K562 (cell line): Measurements from ENCODE around the gene RBM45. TPM values are rescaled to one million over a fixed set of nuclear protein-coding genes. Genes with fewer than 3 reads are reported as not detected.

Experiments used
- ATAC-seq: fragments of 200-7000 bp; cut with Tn5 transposase; 3 replicates; pipeline ENCODE4 v1.9.1; 2020; ENCODE audit warnings: moderate library complexity
- BruUV-seq: library from RNA; stranded (reverse); fragments of 400-500 nt; replicated peaks from 2 replicates; lab custom pipeline; 2021; lab: Mats Ljungman, UMichigan
- CTCF ChIA-PET: fragments of 300-600 bp; formaldehyde crosslinking; extraction: SDS; loops from one replicate; lab custom pipeline; 2021; ENCODE audit warnings: low intra/inter-chr PET ratio; lab: Yijun Ruan, JAX
- POLR2A ChIA-PET: fragments of 300-600, 350-650 bp; sonication (Branson Sonifier 250); formaldehyde crosslinking; extraction: SDS; loops from one replicate; lab custom pipeline; 2021; ENCODE audit warnings: antibody characterized with exemption, inconsistent platforms; lab: Yijun Ruan, JAX
- DNase-seq, 4 experiments: peaks; one replicate each; pipeline versions ENCODE4 v3.0.0 to v3.0.0-alpha.2; 2011 to 2018; ENCODE audit warnings: low spot score in 3 of 4, mixed read lengths in 3 of 4; ENCODE audit errors: extremely low read depth in 1 of 4
- FAIRE-seq: peaks from 2 replicates; lab custom pipeline; 2011; peaks lifted over from hg19 to GRCh38; lab: Jason Lieb, UNC
- H2AFZ ChIP-seq: 2 replicates; pipeline ENCODE4 v1.6.0; 2011; ENCODE audit warnings: low read depth, low read length, control low read depth, inconsistent platforms
- H3K27ac ChIP-seq: fragments of 200-600 bp; 3 replicates; pipeline ENCODE4 v1.8.0; 2011; ENCODE audit warnings: low read depth, mild to moderate bottlenecking, control low read depth, inconsistent platforms, low read length, moderate library complexity, mixed read lengths; ENCODE audit errors: extremely low read depth
- H3K27me3 ChIP-seq, 2 experiments: fragments of 300-600 bp in 1 of 2; 2 replicates in 1 of 2; 3 replicates in 1 of 2; pipeline versions ENCODE4 v1.6.0 to v1.8.0; 2011; ENCODE audit warnings: inconsistent platforms in 2 of 2, low read length in 2 of 2, mild to moderate bottlenecking in 1 of 2, mixed read lengths in 1 of 2, moderate library complexity in 1 of 2; ENCODE audit not compliant: control insufficient read depth in 2 of 2, insufficient read depth in 2 of 2
- H3K36me3 ChIP-seq: fragments of 300-600 bp; 3 replicates; pipeline ENCODE4 v1.8.0; 2011; ENCODE audit warnings: mild to moderate bottlenecking, low read length, inconsistent platforms; ENCODE audit not compliant: control insufficient read depth, insufficient read depth
- H3K4me1 ChIP-seq, 2 experiments: fragments of 200-600 bp in 1 of 2; replicated peaks in 1 of 2; 2 replicates in 1 of 2; 3 replicates in 1 of 2; pipeline versions ENCODE4 v1.5.1 to v1.8.0; 2011; ENCODE audit warnings: inconsistent platforms in 2 of 2, low read length in 2 of 2, mild to moderate bottlenecking in 1 of 2, mixed read lengths in 1 of 2, moderate library complexity in 1 of 2; ENCODE audit not compliant: control insufficient read depth in 2 of 2, insufficient read depth in 2 of 2
- H3K4me2 ChIP-seq: 2 replicates; pipeline ENCODE4 v1.6.1; 2011; ENCODE audit warnings: low read length, control low read depth, inconsistent platforms, mixed read lengths; ENCODE audit not compliant: insufficient read depth
- H3K4me3 ChIP-seq: fragments of 200-600 bp; sonication (generic), shearing (Covaris generic); 2 replicates; pipeline ENCODE4 v1.5.1; 2016; ENCODE audit warnings: control low read depth, inconsistent platforms
- H3K79me2 ChIP-seq: fragments of 200-600 bp; 3 replicates; pipeline ENCODE4 v1.8.0; 2011; ENCODE audit warnings: low read length, inconsistent platforms; ENCODE audit not compliant: control insufficient read depth, insufficient read depth
- H3K9ac ChIP-seq, 2 experiments: 2 replicates each; pipeline versions ENCODE4 v1.6.0 to v1.6.1; 2011; ENCODE audit warnings: low read depth in 2 of 2, low read length in 2 of 2, control low read depth in 1 of 2, inconsistent platforms in 1 of 2, mild to moderate bottlenecking in 1 of 2, mixed read lengths in 1 of 2; ENCODE audit not compliant: insufficient read depth in 1 of 2
- H3K9me1 ChIP-seq: one replicate; pipeline ENCODE4 v1.6.0; 2011; ENCODE audit warnings: inconsistent platforms, mild to moderate bottlenecking, low read length, moderate library complexity; ENCODE audit not compliant: control insufficient read depth, insufficient read depth
- H3K9me3 ChIP-seq: replicated peaks from 2 replicates; pipeline ENCODE4 v1.5.1; 2011; ENCODE audit warnings: low read depth, low read length, inconsistent platforms; ENCODE audit not compliant: control insufficient read depth, insufficient read depth
- H4K20me1 ChIP-seq: replicated peaks from 2 replicates; pipeline ENCODE4 v1.6.1; 2011; ENCODE audit warnings: low read length, inconsistent platforms, mixed read lengths; ENCODE audit not compliant: control insufficient read depth, insufficient read depth
- BRD9 ChIP-seq: fragments of 450-650 bp; IDR thresholded peaks from 2 replicates; pipeline ENCODE4 v1.6.1; 2018; ENCODE audit warnings: low read depth; ENCODE audit not compliant: partially characterized antibody
- CREBBP ChIP-seq: IDR thresholded peaks from one replicate; pipeline ENCODE4 v1.6.1; 2012; ENCODE audit warnings: low read depth, mild to moderate bottlenecking, control low read depth, inconsistent platforms, low read length
- ETV6 ChIP-seq, 3 experiments: fragments of 150-350 bp in 1 of 3; sonication (generic) in 1 of 3; formaldehyde crosslinking in 1 of 3; IDR thresholded peaks; 2 replicates each; pipeline versions ENCODE4 v1.6.1 to v1.8.0; 2014 to 2022; ENCODE audit warnings: borderline replicate concordance in 2 of 3, low read depth in 2 of 3, antibody characterized with exemption in 1 of 3, low read length in 1 of 3, mild to moderate bottlenecking in 1 of 3, missing genetic modification reagents in 1 of 3
- FOXJ2 ChIP-seq: fragments of 200-800 bp; sonication (Bioruptor generic); IDR thresholded peaks from 2 replicates; pipeline ENCODE4 v1.6.1; 2016; ENCODE audit warnings: missing genetic modification characterization, missing compliant biosample characterization
- NR2C2 ChIP-seq, 2 experiments: fragments of 200-800 bp in 1 of 2; sonication (Bioruptor generic) in 1 of 2; sonication (generic) in 1 of 2; formaldehyde crosslinking in 1 of 2; IDR thresholded peaks; 2 replicates each; pipeline versions ENCODE4 v1.6.1 to v1.8.0; 2016 to 2022; ENCODE audit warnings: mild to moderate bottlenecking in 1 of 2, missing compliant biosample characterization in 1 of 2, missing genetic modification characterization in 1 of 2, missing genetic modification reagents in 1 of 2
- PHB ChIP-seq: fragments of 250-450 bp; sonication (Bioruptor Pico); IDR thresholded peaks from 2 replicates; pipeline ENCODE4 v1.5.0; 2021
- SMARCC2 ChIP-seq: fragments of 450-650 bp; IDR thresholded peaks from 2 replicates; pipeline ENCODE4 v1.6.1; 2017; ENCODE audit warnings: antibody characterized with exemption, moderate library complexity, mild to moderate bottlenecking, low read depth
- ZFPM2 ChIP-seq: fragments of 250-450 bp; sonication (Bioruptor Pico); IDR thresholded peaks from 2 replicates; pipeline ENCODE4 v1.5.1; 2022; ENCODE audit warnings: mild to moderate bottlenecking
- ZNF175 ChIP-seq: fragments of 200-800 bp; sonication (Bioruptor generic); IDR thresholded peaks from 2 replicates; pipeline ENCODE4 v1.6.1; 2016; ENCODE audit warnings: low read depth, mild to moderate bottlenecking, missing genetic modification characterization, missing compliant biosample characterization
- ZNF24 ChIP-seq: fragments of 450-650 bp; IDR thresholded peaks from 2 replicates; pipeline ENCODE4 v1.6.1; 2016
- WGBS: fragments of 100-300 bp; shearing (Covaris generic); methylation state at CpG from one replicate; pipeline ENCODE4 v1.1.6; 2016; ENCODE audit warnings: low coverage, mixed read lengths; ENCODE audit not compliant: insufficient coverage; ENCODE audit errors: missing lambda C conversion rate; 5-methylcytosine and 5-hydroxymethylcytosine counted together
- in situ Hi-C: fragments of 300-500 bp; cut with MboI; formaldehyde crosslinking; loops from 4 replicates; pipeline ENCODE4 v1.15.0; 2018; ENCODE audit warnings: inconsistent platforms, mixed read lengths
- intact Hi-C: fragments of 100-400 bp; cut with micrococcal nuclease; formaldehyde crosslinking; loops from 2 replicates; pipeline ENCODE4 v1.14.2; 2022
- polyA plus RNA-seq, 8 experiments: library from polyadenylated mRNA; depleted of rRNA in 4 of 8; stranded (reverse) in 5 of 8; unstranded in 3 of 8; fragments of >200 nt; fragmentation: Nextera tagmentation in 2 of 8; fragmentation: Illumina TruSeq in 1 of 8; extraction: Ambion mirVana in 2 of 8; extraction: Trizol in 1 of 8; gene quantifications; 2 replicates each; pipeline versions ENCODE4 v1.2.1 to v1.2.3, GENCODE V29; 2011 to 2014; ENCODE audit warnings: inconsistent platforms in 1 of 8, missing spikeins in 1 of 8
- total RNA-seq, 7 experiments: library from RNA; depleted of rRNA in 6 of 7; stranded (reverse); fragments of >200 nt in 6 of 7; fragmentation: Illumina TruSeq in 2 of 7; extraction: Trizol in 2 of 7; gene quantifications; 2 replicates each; pipeline versions ENCODE4 v1.2.1 to v1.2.3, GENCODE V29; 2011 to 2021; ENCODE audit warnings: low replicate concordance in 1 of 7
- TF ChIP-seq, protein P1 (sequence below): sonication (generic); formaldehyde crosslinking; IDR thresholded peaks from 2 replicates; pipeline ENCODE4 v1.8.1; 2022; ENCODE audit warnings: missing genetic modification reagents
- TF ChIP-seq, protein P2 (sequence below): sonication (generic); formaldehyde crosslinking; IDR thresholded peaks from 2 replicates; pipeline ENCODE4 v1.8.0; 2022; ENCODE audit warnings: mild to moderate bottlenecking, missing genetic modification reagents

RBM45 gene
- total and polyA plus RNA-seq, 9 of the 15 experiments (the other 6 are each of a cell fraction or from before 2014, with no cell fraction given), result 6.7 to 22.0 (median 15.0) TPM

DNA sequence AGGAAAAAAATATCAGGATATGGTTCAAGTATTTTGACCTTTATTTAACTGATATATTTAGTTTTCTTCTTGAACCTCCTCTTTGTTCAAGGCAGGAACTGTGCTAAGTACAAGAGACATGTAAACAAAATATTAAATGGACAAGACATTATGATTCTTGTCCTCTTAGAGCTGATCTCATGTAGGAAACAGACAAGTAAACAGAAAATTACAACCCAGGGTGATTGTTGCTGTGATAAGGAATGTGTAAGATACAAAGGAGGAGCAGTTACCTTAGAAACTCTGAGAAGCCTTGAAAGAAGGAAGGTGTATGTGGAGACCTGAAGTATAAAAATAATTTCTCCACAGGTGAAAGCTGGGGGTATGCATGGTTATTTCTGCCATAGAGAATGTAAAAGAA is 12.9 kb downstream of the RBM45 start:
- no peak for ATAC-seq
- ChIA-PET POLR2A (interaction anchor here (0.7 to 1.0 kb wide), 2 partner anchors 8 to 20 kb away, joined by 4 read pairs; no protein-coding TSS in a partner anchor), CTCF (no interaction called here)
- BruUV-seq, result no TSS peak
- H3K79me2 ChIP-seq, result no peaks in the 10 kb centered on the region
- 0 out of 5 replicates have a peak, but pooled peaks cover 0 to 2% of the 10 kb centered on the region in 2 experiments for H3K4me1 ChIP-seq
- H2AFZ ChIP-seq, result no peak overlapping the region
- TF ChIP-seq, protein P1, sequence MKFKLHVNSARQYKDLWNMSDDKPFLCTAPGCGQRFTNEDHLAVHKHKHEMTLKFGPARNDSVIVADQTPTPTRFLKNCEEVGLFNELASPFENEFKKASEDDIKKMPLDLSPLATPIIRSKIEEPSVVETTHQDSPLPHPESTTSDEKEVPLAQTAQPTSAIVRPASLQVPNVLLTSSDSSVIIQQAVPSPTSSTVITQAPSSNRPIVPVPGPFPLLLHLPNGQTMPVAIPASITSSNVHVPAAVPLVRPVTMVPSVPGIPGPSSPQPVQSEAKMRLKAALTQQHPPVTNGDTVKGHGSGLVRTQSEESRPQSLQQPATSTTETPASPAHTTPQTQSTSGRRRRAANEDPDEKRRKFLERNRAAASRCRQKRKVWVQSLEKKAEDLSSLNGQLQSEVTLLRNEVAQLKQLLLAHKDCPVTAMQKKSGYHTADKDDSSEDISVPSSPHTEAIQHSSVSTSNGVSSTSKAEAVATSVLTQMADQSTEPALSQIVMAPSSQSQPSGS (CRISPR knock-in tag), result no peak
- TF ChIP-seq PHB (CRISPR knock-in tag), result no peak
- TF ChIP-seq FOXJ2 (tag), result 0 out of 2 replicates have a peak, but pooled peaks have one; percentile 15
- no peak for DNase-seq
- no peaks in the 10 kb centered on the region for H3K9me1 ChIP-seq
- H3K36me3 ChIP-seq, result peaks cover 69% of the 10 kb centered on the region
- H3K4me2 ChIP-seq, result no peak overlapping the region
- H3K27ac ChIP-seq, result no peak overlapping the region
- H4K20me1 ChIP-seq, result no peaks in the 10 kb centered on the region
- no peaks in the 10 kb centered on the region for H3K27me3 ChIP-seq
- H3K4me3 ChIP-seq, result no peak overlapping the region
- no peak for FAIRE-seq
- in situ Hi-C loops, result no loop called here
- intact Hi-C loops, result no loop called here
- H3K9ac ChIP-seq, result no peak overlapping the region
- no peaks in the 10 kb centered on the region for H3K9me3 ChIP-seq

DNA sequence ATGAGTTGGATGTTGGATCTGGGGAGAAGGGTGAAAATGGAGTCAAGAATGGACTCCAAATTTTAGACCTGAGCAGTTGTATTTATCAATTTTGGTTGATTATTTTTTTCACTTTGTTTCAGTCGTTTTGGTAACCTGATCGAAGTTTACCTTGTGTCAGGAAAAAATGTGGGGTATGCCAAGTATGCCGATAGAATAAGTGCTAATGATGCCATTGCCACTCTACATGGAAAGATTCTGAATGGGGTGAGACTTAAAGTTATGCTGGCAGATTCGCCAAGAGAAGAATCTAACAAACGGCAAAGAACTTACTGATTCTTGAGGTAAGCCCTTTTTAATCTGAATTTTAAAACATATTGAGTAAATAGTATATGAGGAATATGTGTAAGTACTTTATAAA is 13.6 kb downstream of the RBM45 start:
- Histone ChIP-seq H3K9me1 (no peaks in the 10 kb centered on the region), H3K9me3 (no peaks in the 10 kb centered on the region), H3K36me3 (peaks cover 63% of the 10 kb centered on the region), H2AFZ (no peak overlapping the region), H3K27me3 (no peaks in the 10 kb centered on the region), H3K4me3 (no peak overlapping the region), H3K4me2 (no peak overlapping the region), H3K4me1 (0 out of 5 replicates have a peak, but pooled peaks cover 0 to 2% of the 10 kb centered on the region in 2 experiments), H3K9ac (no peak overlapping the region), H3K27ac (no peak overlapping the region), H3K79me2 (no peaks in the 10 kb centered on the region), H4K20me1 (no peaks in the 10 kb centered on the region)
- intact Hi-C loops, result no loop called here
- DNase-seq (no peak), FAIRE-seq (no peak), ATAC-seq (no peak)
- 79% methylated on average over 5 of the region's 5 CpGs for WGBS
- CTCF ChIA-PET, result no interaction called here
- POLR2A ChIA-PET, result interaction anchor here (1.0 kb wide), 1 partner anchor 9 kb away, joined by 4 read pairs; no protein-coding TSS in a partner anchor
- BruUV-seq, result no TSS peak
- in situ Hi-C loops, result no loop called here
- TF ChIP-seq CREBBP (no peak), ETV6 (IDR thresholded peaks at IDR 0.05; ENCODE audit: borderline replicate concordance in 1 of 2, low read depth in 2 of 2, low read length in 1 of 2) (no peak), ETV6 (CRISPR knock-in tag; IDR thresholded peaks at IDR 0.05; ENCODE audit: borderline replicate concordance) (no peak), ZNF175 (CRISPR knock-in tag) (no peak), ZFPM2 (CRISPR knock-in tag) (no peak), NR2C2 (CRISPR knock-in tag; IDR thresholded peaks at IDR 0.05) (no peak), NR2C2 (tag; IDR thresholded peaks at IDR 0.05) (no peak), ZNF24 (no peak), BRD9 (no peak), SMARCC2 (no peak)
- TF ChIP-seq, protein P2, sequence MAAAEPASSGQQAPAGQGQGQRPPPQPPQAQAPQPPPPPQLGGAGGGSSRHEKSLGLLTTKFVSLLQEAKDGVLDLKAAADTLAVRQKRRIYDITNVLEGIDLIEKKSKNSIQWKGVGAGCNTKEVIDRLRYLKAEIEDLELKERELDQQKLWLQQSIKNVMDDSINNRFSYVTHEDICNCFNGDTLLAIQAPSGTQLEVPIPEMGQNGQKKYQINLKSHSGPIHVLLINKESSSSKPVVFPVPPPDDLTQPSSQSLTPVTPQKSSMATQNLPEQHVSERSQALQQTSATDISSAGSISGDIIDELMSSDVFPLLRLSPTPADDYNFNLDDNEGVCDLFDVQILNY (CRISPR knock-in tag), result no peak
